ENCODE data around the gene NEU3.

GRCh38 chr11:75028321-75028720, 39.6 kb downstream of the NEU3 start:
- TF ChIP-seq GATA2 (IDR thresholded peaks at IDR 0.05; ENCODE audit: low read depth, low read length) (no peak), GATA3 (IDR thresholded peaks at IDR 0.05; ENCODE audit: low read depth, low read length) (no peak)
